Gastroesophageal sphincter (tissue), 4 donors: ENCODE data around the gene PPP6R3. TPM values are rescaled to one million over a fixed set of nuclear protein-coding genes. Genes with fewer than 3 reads are reported as not detected.

Experiments
- ATAC-seq: fragments of 150-250 bp; one replicate; pipeline ENCODE4 v1.9.1; 2016; ENCODE audit warnings: mild to moderate bottlenecking, moderate library complexity
- H3K27ac ChIP-seq, 4 donors: fragments of 200-600 bp; sonication (generic) in 3 of 4; 1 replicate in 3 of 4; 2 replicates in 1 of 4; pipeline ENCODE4 v1.5.1; 2016 to 2019
- H3K27me3 ChIP-seq: fragments of 200-600 bp; sonication (generic); one replicate; pipeline ENCODE4 v1.5.1; 2019
- H3K36me3 ChIP-seq, 2 donors: fragments of 200-600 bp; sonication (generic); one replicate each; pipeline ENCODE4 v1.5.1; 2019; ENCODE audit warnings: control low read depth in 1 of 2
- H3K4me1 ChIP-seq, 3 donors: fragments of 200-600 bp; sonication (generic); 1 replicate in 2 of 3; 2 replicates in 1 of 3; pipeline ENCODE4 v1.5.1; 2016 to 2019; ENCODE audit warnings: control low read depth in 2 of 3
- H3K4me3 ChIP-seq, 2 donors: fragments of 200-600 bp; sonication (generic); one replicate each; pipeline ENCODE4 v1.5.1; 2019; ENCODE audit warnings: mild to moderate bottlenecking in 1 of 2, moderate library complexity in 1 of 2
- H3K9me3 ChIP-seq, 3 donors: fragments of 200-600 bp; sonication (generic); one replicate each; pipeline ENCODE4 v1.5.1; 2017 to 2019; ENCODE audit warnings: control low read depth in 2 of 3
- CTCF ChIP-seq, 4 experiments: fragments of 200-600 bp in 2 of 4; fragments of 450-650 bp in 2 of 4; sonication (generic) in 1 of 4; IDR thresholded peaks; one replicate each; pipeline ENCODE4 v1.5.1; 2017 to 2019; ENCODE audit warnings: antibody characterized with exemption in 4 of 4, mild to moderate bottlenecking in 2 of 4, moderate library complexity in 2 of 4
- EP300 ChIP-seq: sonication (generic); formaldehyde crosslinking; IDR thresholded peaks from one replicate; pipeline ENCODE4 v1.6.1; 2017; ENCODE audit warnings: antibody characterized with exemption, mild to moderate bottlenecking
- POLR2A ChIP-seq, 2 donors: fragments of 450-650 bp; IDR thresholded peaks; one replicate each; pipeline ENCODE4 v1.6.1; 2017; ENCODE audit warnings: antibody characterized with exemption in 2 of 2, mild to moderate bottlenecking in 2 of 2, moderate library complexity in 1 of 2
- POLR2AphosphoS5 ChIP-seq: sonication (generic); formaldehyde crosslinking; IDR thresholded peaks from one replicate; pipeline ENCODE4 v1.6.1; 2017; ENCODE audit warnings: antibody characterized with exemption
- WGBS, 2 donors: methylation state at CpG; one replicate each; pipeline ENCODE4 v1.1.5; 2018; ENCODE audit warnings: low coverage in 1 of 2; 5-methylcytosine and 5-hydroxymethylcytosine counted together
- total RNA-seq, 4 donors: library from RNA; depleted of rRNA; stranded (reverse); fragments of >200 nt; gene quantifications; one replicate each; pipeline ENCODE4 v1.1.0, GENCODE V29; 2016

PPP6R3 gene
- total RNA-seq, 4 donors from 2014 or later, result 128 to 164 (median 144) TPM

- Histone ChIP-seq H3K4me1 (peaks cover 0 to 33% (median 11%) of the 10 kb centered on the region in 3 donors), H3K27ac (no peak overlapping the region), H3K9me3 (no peaks in the 10 kb centered on the region), H3K36me3 (peaks cover 0 to 72% of the 10 kb centered on the region in 2 donors), H3K27me3 (no peaks in the 10 kb centered on the region), H3K4me3 (no peak overlapping the region)
- TF ChIP-seq CTCF (IDR thresholded peaks at IDR 0.05), result no peak
- no peak for TF ChIP-seq POLR2A (IDR thresholded peaks at IDR 0.05)
- TF ChIP-seq POLR2AphosphoS5, result no peak
- TF ChIP-seq EP300, result no peak
- 71 to 92% methylated on average over 1 to 2 of the region's 3 CpGs for WGBS, 2 donors
- no peak for ATAC-seq
Observed at GRCh38 chr11:68551777-68552176, 91.2 kb downstream of the PPP6R3 start.

- peaks cover 0 to 30% (median 11%) of the 10 kb centered on the region in 3 donors for H3K4me1 ChIP-seq
- H3K27ac ChIP-seq, result no peak overlapping the region
- ATAC-seq, result no peak
- TF ChIP-seq EP300 (no peak), POLR2A (IDR thresholded peaks at IDR 0.05) (no peak), POLR2AphosphoS5 (no peak), CTCF (IDR thresholded peaks at IDR 0.05) (no peak)
- no CpG with 5 or more reads among the region's 2 CpGs for WGBS, 2 donors
- peaks cover 0 to 75% of the 10 kb centered on the region in 2 donors for H3K36me3 ChIP-seq
- H3K9me3 ChIP-seq, result no peaks in the 10 kb centered on the region
- no peaks in the 10 kb centered on the region for H3K27me3 ChIP-seq
- no peak overlapping the region for H3K4me3 ChIP-seq
Observed at GRCh38 chr11:68552542-68552941, 92.0 kb downstream of the PPP6R3 start.

GRCh38 chr11:68560216-68560615 lies 99.7 kb downstream of the PPP6R3 start:
- no peaks in the 10 kb centered on the region for H3K9me3 ChIP-seq
- H3K4me3 ChIP-seq, result no peak overlapping the region
- WGBS, 2 donors, result 75 to 100% methylated on average over 1 of the region's 1 CpG
- no peaks in the 10 kb centered on the region for H3K4me1 ChIP-seq
- H3K27me3 ChIP-seq, result no peaks in the 10 kb centered on the region
- H3K27ac ChIP-seq, result no peak overlapping the region
- TF ChIP-seq CTCF (IDR thresholded peaks at IDR 0.05), result no peak
- TF ChIP-seq POLR2AphosphoS5, result no peak
- TF ChIP-seq EP300, result no peak
- no peak for TF ChIP-seq POLR2A (IDR thresholded peaks at IDR 0.05)
- no peak for ATAC-seq
- H3K36me3 ChIP-seq, result peaks cover 0 to 82% of the 10 kb centered on the region in 2 donors

- ATAC-seq, result no peak
- H3K27ac ChIP-seq, result no peak overlapping the region
- no peaks in the 10 kb centered on the region for H3K4me1 ChIP-seq
- TF ChIP-seq EP300, result no peak
- peaks cover 6 to 95% of the 10 kb centered on the region in 2 donors for H3K36me3 ChIP-seq
- H3K4me3 ChIP-seq, result no peak overlapping the region
- no peaks in the 10 kb centered on the region for H3K27me3 ChIP-seq
- H3K9me3 ChIP-seq, result no peaks in the 10 kb centered on the region
- WGBS, 2 donors, result 84 to 90% methylated on average over 2 of the region's 2 CpGs
Observed at GRCh38 chr11:68563454-68563853, 102.9 kb downstream of the PPP6R3 start.

- Histone ChIP-seq H3K4me1 (no peaks in the 10 kb centered on the region), H3K36me3 (peaks cover 6 to 94% of the 10 kb centered on the region in 2 donors), H3K27me3 (no peaks in the 10 kb centered on the region), H3K9me3 (no peaks in the 10 kb centered on the region), H3K27ac (no peak overlapping the region), H3K4me3 (no peak overlapping the region)
- TF ChIP-seq CTCF (IDR thresholded peaks at IDR 0.05) (no peak), EP300 (no peak), POLR2A (IDR thresholded peaks at IDR 0.05) (no peak), POLR2AphosphoS5 (no peak)
- ATAC-seq, result no peak
- 96% methylated on average over 3 of the region's 3 CpGs; no CpG with 5 or more reads in 1 of the 2 donors for WGBS, 2 donors
Observed at GRCh38 chr11:68564261-68564660, 103.7 kb downstream of the PPP6R3 start.
